ENCODE results near the gene AUTS2.

The AUTS2 gene

DNA sequence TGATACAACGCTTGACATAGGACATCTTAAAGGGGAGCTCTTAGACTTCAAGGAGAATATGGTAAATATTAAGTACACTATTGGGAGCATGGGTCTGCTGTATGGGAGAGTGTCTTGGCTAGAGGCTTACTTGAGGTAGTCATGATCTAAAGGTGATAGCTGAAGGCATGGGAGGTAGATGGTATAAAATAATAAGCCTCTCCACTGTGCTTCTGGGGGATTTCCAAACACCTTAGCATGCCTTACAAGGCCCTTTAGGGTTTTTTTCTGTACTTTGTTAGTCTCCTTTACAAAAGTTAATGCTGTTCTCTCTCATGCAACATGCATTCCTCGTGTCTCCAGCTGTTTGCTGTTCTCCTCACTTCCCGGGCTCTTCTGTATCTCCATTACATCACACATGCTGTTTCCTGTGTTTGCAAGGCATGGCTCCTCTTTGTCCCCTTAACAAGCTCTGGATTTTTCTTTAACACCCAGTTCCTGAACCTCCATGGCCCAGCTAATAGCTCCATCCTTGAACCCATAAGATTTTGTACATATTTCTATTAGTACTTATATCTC is 449.7 kb downstream of the AUTS2 start:
- no peak for DNase-seq

GRCh38 chr7:70051726-70052125 is 453.5 kb downstream of the AUTS2 start:
- DNase-seq = no peak

DNA sequence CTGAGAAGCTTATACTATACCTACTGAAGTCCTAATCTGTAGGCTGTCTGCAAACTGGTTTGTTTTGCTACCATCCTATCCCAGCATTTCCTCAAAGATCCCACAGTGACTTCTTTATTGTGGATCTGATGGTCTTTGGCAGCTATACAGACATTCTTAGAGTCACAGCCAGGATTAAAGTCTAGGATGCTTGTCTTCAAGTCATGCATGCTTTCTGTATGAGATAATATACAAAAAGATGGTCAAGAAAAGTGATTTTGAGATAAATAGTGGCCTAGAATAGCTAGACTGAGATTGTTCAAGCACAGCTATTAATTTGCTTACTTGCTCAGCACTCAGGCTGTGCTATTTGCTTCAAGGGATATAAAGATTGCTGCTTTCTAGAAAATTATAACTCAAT is 454.4 kb downstream of the AUTS2 start:
- DNase-seq = no peak

DNA sequence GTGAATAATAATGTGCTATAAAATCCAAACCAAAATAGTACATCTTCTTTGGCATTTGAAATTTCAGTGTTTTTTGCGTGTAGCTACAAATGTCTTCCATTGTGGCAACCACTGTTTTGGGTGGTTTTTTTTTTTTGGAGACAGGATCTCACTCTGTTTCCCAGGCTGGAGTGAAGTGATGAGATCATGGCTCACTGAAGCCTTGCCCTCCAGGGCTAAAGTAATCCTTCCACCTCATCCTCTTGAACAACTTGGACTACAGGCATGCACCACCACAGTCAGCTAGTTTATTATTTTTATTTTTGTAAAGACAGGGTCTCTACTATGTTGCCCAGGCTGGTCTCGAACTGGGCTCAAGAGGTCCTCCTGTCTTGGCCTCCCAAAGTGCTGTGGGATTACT is 455.1 kb downstream of the AUTS2 start:
- no peak for DNase-seq

DNA sequence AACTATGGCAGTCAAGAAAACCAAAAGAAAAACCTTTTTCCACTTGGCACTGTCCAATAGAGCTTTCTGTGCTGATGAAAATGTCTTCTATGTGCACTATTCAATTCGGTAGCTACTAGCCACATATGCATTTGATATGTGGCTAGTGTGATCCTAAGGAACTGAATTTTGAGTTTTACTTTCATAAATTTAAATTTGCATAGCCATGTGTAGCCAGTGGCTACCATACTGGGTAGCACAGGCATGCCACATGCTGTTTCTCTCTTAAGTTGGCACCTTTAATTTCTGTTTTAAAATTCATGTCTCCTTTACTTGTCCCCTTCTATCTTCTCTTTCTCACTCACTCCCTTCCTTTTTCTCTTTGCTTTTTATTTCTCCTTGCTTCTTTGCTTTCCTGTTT is 455.7 kb downstream of the AUTS2 start:
- no peak for DNase-seq

DNA sequence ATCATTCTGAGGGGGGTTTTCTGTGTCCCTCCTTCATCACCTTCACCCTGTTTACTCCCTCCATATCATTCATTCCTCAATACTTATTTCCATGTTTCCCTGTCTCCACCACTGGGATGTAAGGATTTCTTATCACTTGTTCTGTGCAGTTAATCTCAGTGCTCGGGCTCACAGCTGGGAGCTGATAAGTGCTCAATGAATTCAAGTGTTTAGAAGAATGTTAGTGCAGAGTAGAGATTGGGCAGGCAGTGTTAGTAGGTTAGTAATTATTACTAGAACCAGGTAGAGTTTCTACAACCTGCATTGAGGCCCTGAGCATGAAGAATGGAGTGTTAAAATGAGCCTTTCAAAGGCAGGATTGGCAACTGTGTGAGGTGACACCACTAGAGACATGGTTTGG is 458.1 kb downstream of the AUTS2 start:
- DNase-seq = no peak

DNA sequence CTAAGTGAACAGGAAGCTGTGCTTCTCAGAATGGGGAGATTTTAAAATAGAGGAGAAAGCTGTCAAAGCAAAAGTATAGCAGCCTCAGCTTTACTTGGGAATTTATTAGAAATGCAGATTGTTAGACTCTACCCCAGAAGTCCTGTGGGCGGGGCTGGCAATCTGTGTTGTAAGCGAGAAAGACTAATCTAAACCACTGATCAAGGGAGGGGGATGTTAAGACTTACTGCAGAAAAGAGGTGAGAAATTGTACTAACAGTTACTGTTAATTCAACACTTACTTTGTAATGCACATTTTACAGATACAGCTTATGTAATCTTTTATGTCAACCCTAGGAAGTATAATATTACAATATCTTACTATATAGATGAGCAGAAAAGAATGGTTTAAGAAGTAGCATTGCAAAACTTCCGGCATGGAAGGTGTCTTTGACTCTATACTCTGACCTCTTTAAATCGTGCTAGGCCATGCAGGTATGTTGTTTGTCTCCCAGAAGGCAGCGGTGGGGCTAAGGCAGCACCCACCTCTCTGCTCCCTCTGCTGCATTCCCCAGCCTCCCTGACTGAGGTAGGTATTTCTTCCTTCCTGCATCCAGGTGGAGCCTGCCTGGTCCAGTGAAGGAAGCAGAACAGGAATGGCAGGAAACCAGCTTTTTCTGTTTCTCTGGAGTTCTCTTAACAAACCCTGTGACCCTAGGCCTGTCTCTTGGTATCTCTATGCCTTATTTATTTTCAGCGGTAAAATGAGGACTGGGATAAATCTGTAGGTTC is 462.2 kb downstream of the AUTS2 start:
- no peak for DNase-seq

DNA sequence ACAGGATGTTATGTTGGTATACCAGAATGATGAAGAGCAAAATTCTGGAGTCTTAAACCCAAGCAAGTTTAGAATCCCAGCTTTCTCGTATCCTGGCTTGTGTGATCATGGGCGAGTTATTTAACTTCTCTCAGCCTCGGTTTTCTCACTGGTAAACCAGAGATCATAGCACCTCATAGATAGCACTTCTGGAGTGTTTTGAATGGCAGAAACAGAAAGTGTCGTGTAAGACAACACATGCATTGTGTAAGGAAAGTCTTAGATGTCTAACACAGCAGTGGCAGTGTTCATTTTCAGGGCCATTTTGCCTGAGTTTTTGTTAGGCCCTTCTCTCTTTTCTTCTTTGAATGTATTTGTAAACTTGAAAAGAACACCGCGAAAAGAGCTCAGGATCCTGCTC is 465.1 kb downstream of the AUTS2 start:
- no peak for DNase-seq

DNA sequence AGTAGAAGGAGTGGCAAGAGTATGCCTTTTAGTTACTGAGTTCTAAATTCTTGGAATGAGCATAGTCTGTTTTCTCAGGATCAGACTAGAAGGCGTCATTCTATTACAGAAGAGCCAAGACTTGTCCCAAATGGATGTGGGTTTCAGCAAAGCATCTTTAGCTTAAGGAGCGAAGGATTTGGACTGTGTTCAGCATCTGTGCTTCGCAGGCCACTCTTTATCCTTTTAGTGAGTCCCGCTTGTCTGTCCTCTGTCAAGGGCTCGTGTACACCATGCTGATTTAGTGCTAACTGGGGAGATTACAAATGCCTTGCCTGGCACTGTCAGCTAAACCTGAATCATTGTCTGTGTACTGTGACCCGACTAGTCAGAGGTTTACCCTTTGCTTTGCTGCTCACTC is 465.7 kb downstream of the AUTS2 start:
- no peak for DNase-seq

- no peak for DNase-seq
These were observed 468.6 kb downstream of the AUTS2 start for GRCh38 chr7:70066844-70067243.

DNA sequence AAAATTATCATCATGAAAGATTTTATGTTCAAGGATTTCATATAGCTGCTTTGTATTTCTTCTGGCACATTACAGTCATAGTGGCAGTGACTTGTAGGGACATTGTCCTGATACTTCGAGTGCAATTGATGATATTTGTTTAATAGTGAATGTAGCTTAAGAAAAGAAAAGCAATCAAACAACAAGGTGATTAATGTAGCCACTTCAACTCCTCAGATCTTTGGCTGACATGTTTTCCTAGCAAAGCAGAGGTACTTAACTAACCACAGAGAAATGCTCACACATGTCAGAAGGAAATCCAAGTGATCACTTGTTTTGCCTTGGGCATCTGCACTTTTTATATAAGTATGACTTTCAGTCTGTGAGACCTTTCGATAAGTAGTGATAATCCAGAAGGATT is 470.3 kb downstream of the AUTS2 start:
- no peak for DNase-seq

DNA sequence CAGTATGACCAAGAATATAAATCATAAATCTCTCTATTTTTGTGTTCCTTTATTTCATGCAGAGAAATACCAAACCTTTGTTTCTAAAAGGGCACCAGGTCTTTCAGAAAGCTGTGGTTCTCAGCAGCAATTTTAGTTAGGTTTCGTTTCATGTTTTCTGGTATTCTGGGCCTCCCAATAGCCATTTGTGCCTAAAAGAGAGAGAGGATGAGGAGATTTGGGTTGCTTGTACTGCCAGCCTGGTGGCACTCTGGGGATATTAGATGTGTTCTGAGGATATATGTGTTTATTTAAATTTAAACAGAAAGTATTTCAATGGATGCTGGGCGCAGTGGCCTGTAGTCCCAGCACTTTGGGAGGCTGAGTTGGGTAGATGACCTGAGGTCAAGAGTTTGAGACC is 471.7 kb downstream of the AUTS2 start:
- no peak for DNase-seq

- no peak for DNase-seq
These were observed 473.5 kb downstream of the AUTS2 start for GRCh38 chr7:70071766-70072165.

DNA sequence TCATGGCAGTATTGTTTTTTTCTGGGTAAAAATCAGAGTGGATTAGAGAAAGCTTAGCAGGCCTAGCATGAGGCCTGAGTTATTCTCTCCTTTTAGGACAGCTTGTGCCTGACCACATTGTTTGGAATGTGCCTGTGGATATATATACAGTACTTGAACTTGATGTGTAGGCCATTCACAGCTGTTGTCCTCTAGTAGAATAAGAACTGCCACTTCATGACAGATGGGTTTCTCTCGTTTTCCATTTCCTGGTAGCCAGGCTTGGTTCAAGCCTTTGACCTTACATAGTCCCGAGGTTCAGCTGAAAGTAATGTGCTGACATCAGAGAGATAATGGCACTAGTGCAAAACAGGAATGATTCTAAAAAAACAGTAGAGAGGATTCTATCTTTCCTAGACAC is 473.9 kb downstream of the AUTS2 start:
- no peak for DNase-seq

DNA sequence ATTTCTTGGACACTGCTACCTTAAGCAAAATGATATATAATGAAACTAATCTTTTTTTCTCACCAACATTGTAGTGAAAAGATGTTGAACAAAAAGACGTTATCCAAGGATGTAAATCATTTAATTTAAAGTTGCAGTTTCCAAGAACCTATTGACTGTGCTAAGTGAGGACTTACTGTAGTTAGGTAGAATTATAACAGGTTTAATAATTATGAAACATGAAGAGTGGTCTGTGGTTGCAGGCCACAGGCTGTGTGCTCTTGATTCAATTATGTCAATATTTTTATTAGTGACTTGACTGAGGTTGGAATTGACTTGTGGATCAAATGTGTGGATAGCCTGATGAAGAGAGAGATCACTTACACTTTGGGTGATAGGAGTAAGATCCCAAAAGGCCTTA is 478.1 kb downstream of the AUTS2 start:
- no peak for DNase-seq

DNA sequence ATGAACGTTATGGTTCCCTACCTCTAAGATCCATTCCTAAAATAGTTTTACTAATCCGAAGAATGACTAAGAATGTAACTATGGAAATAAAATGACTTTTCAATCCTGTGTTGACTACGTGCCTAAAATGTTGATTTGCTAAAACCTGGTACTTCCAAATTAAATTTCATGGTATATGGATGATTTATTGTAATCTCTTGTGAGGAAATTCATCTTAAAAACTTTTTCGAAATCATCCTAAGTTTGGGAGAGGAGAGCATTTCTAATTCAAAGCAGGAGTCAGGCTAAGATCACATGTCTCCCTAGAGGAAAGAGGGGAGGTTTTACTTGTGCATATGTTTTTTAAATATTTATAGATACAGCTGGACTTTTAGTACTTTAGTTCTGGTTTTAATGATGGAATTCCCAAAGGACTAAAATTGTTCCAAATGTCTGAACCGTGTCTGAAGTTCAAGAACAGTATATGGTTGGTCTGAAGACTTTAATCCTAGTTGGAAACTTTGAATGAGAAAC is 483.9 kb downstream of the AUTS2 start:
- no peak for DNase-seq

DNA sequence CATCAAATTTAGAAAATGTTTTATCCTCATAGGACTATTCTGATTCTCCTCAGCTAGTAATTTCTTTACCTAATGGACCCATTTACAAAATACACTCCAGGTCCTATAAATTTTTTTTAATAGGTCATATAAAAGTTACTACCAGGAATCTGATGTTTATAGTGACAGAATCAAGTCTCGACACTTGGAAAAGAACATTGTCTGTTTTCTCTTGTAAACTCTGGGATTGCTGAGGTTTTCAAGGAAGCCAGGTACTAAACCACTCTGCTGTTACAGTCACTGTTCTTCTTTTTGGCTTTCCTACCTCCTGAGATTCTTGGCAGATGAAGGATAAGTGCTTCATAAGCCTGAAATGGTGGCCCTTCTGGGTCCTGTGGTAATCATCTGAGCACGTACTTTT is 493.1 kb downstream of the AUTS2 start:
- no peak for DNase-seq

- DNase-seq = no peak
These were observed 494.3 kb downstream of the AUTS2 start for GRCh38 chr7:70092314-70093204.

DNA sequence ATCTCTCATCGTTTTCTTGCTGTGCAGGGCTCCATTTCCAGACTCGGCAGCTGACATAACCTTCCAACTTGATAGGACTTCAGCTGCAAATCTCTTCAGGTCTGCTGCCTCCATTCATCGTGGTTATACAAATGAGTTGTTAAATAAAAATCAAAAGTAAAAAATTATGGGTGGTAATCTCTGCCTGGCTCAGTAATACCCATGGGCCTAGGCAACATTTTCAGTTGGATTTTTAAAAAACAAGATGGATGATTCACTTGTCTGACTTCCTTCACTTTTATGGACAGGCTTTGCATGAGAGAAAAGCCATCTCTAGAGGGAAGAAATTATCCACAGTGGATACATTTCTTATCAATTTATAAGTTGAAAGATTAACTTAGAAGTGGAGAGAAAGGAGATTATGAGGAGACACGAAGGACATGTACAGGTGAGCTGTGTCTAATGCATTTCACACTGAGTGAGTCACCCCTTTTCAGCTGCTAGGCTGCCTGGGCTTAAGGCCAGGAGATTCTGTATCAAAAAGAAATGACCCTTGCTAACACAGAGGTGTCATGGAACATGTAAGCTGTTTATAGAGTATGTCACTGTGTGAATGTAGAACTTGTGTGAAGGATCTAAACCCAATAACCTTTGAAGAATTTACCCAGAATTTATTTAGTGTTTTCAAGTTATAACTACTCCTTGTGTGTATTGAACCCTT is 495.1 kb downstream of the AUTS2 start:
- no peak for DNase-seq

DNA sequence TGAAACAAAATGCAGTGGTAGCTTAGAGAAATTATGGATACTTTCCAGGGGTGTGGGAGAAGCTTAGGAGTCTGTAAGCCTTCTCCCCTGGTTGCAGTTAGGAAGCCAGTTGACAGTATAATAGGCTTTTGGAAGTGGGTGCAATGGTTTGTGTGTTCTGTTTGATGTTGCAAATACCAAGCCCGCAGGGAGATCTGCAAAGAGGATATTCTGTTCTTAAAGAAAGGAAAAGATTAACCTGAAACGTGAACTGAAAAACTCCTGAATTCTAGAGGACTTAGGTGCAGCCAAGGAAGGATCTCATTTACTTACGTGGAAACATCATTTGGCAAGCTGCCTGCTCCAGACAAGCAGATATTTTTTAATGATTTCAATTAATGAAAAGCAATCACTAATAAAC is 496.6 kb downstream of the AUTS2 start:
- no peak for DNase-seq

DNA sequence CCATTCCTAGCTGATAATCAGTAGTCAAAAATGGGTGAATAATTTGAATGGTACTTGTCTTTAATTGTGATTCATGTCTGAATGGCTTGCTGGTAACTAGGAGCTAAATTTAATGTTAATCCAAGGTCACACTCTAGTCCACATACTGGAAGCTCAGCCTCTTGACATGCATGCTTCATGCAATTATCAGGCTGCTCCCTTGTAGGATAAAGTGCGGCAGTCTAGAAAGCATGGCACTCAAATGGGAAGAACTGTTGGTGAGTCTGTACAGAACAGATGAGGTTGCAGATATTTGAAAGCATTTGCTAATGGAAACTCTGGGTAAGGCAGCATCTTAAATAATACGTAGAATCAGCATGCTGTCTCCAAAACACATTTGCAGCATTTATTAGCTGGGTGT is 499.4 kb downstream of the AUTS2 start:
- DNase-seq = no peak

- no peak for DNase-seq
These were observed 499.9 kb downstream of the AUTS2 start for GRCh38 chr7:70098133-70098561.

Measured in SIG-M5 (cell line).